Stimulated activated CD8-positive, alpha-beta memory T cell treated with anti-CD3 and anti-CD28 coated beads, Interleukin-15, amount 100 ng/mL, for 1 hour (primary cell): ENCODE data around the gene KLHDC8A.

Experiments used
- DNase-seq: peaks from one replicate; pipeline ENCODE4 v3.0.0-alpha.2; 2020; ENCODE audit warnings: low read depth

Gene KLHDC8A

GRCh38 chr1:205294934-205295333 is 61.8 kb downstream of the KLHDC8A start:
- no peak for DNase-seq

GRCh38 chr1:205294175-205294917 is 62.4 kb downstream of the KLHDC8A start:
- no peak for DNase-seq

- no peak for DNase-seq
Observed at GRCh38 chr1:205293350-205294074, 63.2 kb downstream of the KLHDC8A start.

- no peak for DNase-seq
Observed at GRCh38 chr1:205291596-205291995, 65.1 kb downstream of the KLHDC8A start.

GRCh38 chr1:205287767-205288559 is 68.8 kb downstream of the KLHDC8A start:
- peak; percentile 59 for DNase-seq

- no peak for DNase-seq
Observed at GRCh38 chr1:205287076-205287475, 69.6 kb downstream of the KLHDC8A start.

GRCh38 chr1:205286335-205286950 is 70.3 kb downstream of the KLHDC8A start:
- no peak for DNase-seq
